ENCODE data around the gene TIGD1.

Gene TIGD1

GRCh38 chr2:232524771-232525170, 25.6 kb downstream of the TIGD1 start:
- no peak overlapping the region for H3K4me3 ChIP-seq (ENCODE audit: low read depth, low read length)

DNA sequence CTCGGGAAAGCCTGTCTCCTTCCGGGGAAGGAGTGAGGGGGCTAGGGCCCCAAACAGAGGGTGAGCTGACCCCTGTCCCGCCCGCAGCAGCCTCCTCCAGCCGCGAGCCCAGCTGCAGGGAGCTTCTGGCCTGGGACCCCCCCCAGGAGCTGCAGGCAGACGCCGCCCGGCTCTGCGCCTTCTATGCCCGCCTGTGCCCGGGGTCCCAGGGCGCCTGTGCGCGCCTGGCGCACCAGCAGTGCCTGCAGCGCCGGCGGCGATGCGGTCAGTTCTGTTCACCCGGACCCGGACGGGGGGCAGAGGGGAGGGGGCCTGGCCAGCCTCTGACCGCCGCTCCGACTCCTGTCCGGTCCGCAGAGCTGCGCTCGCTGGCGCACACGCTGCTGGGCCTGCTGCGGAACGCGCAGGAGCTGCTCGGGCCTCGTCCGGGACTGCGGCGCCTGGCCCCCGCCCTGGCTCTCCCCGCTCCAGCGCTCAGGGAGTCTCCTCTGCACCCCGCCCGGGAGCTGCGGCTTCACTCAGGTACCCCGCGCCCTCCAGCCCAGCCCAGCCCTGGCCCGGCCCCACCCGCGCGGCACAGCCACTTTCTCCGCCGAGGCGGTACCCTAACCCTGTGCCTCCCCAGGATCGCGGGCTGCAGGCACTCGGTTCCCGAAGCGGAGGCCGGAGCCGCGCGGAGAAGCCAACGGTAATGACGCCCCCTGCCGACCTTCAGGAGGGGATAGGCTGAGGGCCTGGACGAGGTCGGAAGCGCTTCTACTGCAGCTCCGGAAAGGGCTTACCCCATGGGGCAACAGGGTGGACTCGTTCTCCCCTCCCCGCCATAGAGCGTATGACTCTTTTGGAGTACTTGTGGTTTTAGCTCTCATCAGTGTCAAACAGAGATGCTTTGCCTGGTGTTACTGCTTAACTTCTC, 26.4 kb downstream of the TIGD1 start:
- H3K4me3 ChIP-seq (ENCODE audit: low read depth, low read length), result peak overlapping the region; percentile 17

DNA sequence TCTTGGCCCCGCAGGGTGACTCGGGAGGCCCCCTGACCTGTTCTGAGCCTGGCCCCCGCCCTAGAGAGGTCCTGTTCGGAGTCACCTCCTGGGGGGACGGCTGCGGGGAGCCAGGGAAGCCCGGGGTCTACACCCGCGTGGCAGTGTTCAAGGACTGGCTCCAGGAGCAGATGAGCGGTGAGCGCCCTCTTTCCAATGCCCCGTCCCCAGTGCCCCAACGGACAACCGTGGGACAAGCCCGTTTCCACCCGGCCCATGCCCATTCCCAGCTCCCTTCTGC, 27.0 kb downstream of the TIGD1 start:
- no peak overlapping the region for H3K4me3 ChIP-seq (ENCODE audit: low read depth, low read length)

DNA sequence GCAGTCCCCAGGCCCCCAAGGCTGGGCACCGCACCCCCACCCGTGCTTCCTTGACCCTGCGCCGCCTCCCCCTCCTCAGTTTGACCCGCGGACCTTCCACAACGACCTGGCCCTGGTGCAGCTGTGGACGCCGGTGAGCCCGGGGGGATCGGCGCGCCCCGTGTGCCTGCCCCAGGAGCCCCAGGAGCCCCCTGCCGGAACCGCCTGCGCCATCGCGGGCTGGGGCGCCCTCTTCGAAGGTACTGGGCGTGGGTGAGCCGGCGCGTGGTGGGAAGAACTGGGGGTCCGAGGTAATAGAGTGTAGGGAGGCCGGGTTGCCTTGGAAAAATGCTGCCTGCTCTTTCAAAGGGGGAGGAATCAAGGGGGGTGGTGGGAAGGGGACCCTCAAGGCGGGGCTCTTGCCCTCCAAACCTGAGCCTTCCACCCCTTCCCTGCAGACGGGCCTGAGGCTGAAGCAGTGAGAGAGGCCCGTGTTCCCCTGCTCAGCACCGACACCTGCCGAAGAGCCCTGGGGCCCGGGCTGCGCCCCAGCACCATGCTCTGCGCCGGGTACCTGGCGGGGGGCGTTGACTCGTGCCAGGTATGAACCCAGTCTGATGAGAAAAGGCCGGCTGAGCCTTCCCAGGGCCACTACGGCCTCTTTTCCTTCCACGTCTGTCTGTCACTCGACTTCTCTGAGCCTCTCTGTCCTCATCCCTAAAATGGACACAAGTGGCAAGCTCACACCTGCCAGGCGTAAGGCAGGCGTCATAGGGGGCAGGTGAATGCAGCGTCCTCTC, 27.5 kb downstream of the TIGD1 start:
- H3K4me3 ChIP-seq (ENCODE audit: low read depth, low read length), result no peak overlapping the region

DNA sequence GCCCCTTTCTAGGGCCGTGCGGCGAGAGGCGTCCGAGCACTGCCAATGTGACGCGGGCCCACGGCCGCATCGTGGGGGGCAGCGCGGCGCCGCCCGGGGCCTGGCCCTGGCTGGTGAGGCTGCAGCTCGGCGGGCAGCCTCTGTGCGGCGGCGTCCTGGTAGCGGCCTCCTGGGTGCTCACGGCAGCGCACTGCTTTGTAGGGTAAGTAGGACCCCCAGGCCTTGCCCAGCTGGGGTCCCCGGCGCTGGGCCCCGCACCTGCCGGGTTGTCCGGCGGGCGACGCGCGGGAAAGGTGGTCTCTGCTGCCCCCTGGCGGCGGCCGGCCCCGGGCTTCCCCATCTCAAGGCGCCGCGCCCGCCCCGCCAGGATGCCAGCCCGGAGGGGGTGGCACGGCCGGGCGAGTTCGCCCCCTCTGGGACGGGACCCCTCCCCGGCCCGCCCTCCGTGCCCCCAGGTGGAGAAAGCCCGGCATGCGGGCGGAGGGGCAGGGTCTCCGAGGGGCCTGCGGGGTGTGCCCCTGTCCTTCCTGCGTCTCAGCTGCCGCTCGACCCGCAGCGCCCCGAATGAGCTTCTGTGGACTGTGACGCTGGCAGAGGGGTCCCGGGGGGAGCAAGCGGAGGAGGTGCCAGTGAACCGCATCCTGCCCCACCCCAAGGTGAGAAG, 28.3 kb downstream of the TIGD1 start:
- no peak overlapping the region for H3K4me3 ChIP-seq (ENCODE audit: low read depth, low read length)

- no peak overlapping the region for H3K4me3 ChIP-seq (ENCODE audit: low read depth, low read length)
Measured at GRCh38 chr2:232521098-232521497, 29.3 kb downstream of the TIGD1 start.

GRCh38 chr2:232520489-232520888, 29.9 kb downstream of the TIGD1 start:
- no peak overlapping the region for H3K4me3 ChIP-seq (ENCODE audit: low read depth, low read length)

GRCh38 chr2:232519581-232520438, 30.5 kb downstream of the TIGD1 start, which contains the start of gene PRSS56:
PRSS56 (plus strand) TSS chr2:232520388; CDS start chr2:232520599, 211 bp downstream.
- H3K4me3 ChIP-seq (ENCODE audit: low read depth, low read length), result no peak within 1 kb of the TSS

DNA sequence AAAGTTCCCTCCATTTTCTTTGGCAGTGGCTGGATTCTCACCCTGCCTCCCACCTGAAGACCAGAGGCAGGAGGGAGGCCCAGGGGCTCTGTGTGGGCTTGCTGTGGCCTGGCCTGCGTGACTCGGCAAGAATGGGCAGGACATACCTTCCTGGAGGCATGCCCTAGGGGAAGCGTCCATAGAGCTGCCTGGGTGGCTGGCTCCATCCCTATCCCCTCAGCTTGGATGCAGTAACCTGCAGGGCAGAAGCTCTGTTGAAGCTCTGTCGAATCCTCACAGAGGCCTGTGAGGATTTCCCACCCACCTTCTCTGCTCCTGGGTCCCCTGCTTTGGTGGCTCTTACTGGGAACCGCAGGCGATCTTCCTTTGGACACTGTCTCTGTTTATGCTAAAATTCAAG, 31.5 kb downstream of the TIGD1 start:
- H3K4me3 ChIP-seq (ENCODE audit: low read depth, low read length), result no peak overlapping the region

- no peak overlapping the region for H3K4me3 ChIP-seq (ENCODE audit: low read depth, low read length)
Measured at GRCh38 chr2:232516551-232516950, 33.8 kb downstream of the TIGD1 start.

DNA sequence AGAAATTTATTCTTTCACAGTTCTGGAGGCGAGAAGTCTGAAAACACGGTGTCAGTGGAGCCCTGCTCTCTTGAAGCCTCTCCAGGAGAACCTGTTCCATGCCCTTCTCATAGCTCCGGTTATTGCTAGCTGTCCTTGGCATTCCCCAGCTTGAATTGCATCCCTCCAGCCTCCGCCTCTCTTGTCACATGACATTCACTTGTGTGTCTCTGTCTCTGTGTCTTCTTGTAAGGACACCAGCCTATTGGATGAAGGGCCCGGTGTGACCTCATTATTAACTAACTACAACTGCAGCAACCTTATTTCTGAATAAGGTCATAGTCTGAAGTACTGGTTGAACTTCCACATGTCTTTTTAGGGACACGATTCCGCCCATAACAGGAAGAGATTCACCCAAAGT, 34.7 kb downstream of the TIGD1 start:
- H3K4me3 ChIP-seq (ENCODE audit: low read depth, low read length), result no peak overlapping the region

GRCh38 chr2:232513353-232513752, 37.0 kb downstream of the TIGD1 start:
- H3K4me3 ChIP-seq (ENCODE audit: low read depth, low read length), result no peak overlapping the region

DNA sequence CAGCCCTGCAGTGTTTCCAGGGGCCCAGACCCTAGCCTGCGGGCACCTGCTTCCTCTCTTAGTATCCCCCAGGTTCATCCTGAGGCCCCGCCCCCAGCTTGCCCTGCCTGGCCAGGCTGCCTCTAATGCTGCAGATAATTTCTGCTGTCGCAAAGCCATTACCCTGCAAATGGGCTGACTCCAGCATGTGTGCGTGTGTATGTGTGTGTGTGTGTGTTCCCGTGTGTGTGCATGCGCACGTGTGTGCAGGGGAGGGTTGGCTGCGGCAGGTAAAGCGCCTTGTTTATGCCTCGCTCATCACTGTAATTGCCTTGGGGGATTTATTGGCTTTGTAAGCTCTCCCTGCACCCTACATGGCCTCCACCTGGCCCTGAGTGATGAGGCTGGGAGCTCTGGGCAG, 37.8 kb downstream of the TIGD1 start:
- no peak overlapping the region for H3K4me3 ChIP-seq (ENCODE audit: low read depth, low read length)

GRCh38 chr2:232511336-232511890, 38.9 kb downstream of the TIGD1 start:
- no peak overlapping the region for H3K4me3 ChIP-seq (ENCODE audit: low read depth, low read length)

DNA sequence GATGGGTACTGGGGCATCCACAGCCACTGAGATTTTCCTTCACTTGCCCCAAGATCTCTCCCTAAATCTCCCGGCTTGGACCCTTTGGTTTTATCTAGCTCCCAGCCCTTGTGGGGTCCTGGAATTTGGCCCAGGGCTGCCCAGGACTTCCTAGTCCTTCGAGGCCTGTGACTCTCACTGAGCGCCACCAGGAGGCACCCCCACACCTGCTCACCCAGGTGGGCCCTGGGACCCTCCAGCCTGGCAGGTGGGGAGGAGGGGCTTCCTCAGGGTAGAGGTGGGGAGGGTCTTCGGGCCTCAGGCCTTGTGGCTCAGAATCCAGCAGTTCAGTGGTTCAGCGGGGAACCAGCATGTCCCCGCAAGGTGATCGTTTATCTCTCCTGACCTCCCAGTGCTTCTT, 42.1 kb downstream of the TIGD1 start:
- no peak overlapping the region for H3K4me3 ChIP-seq (ENCODE audit: low read depth, low read length)

DNA sequence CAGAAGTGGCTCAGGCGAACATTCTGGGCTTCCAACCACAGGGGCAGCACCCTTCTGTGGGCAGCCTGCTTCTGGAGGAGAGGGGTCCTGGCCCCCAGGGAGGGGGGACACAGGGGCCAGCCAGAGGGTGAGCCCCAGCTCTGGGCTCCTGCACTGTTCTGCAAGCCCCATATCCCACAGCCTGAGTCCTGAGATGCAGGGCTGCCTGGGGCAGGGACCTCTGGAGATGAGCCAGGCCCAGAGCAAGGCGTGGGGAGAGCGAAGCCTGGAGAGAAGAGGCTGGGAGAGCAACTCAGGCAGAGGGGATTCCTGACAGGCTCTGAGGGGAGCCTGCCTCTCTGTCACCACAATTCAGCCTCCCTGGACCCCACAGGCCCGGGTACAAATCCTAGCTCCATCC, 43.6 kb downstream of the TIGD1 start:
- H3K4me3 ChIP-seq (ENCODE audit: low read depth, low read length), result no peak overlapping the region

- no peak overlapping the region for H3K4me3 ChIP-seq (ENCODE audit: low read depth, low read length)
Measured at GRCh38 chr2:232505856-232506255, 44.5 kb downstream of the TIGD1 start.

- H3K4me3 ChIP-seq (ENCODE audit: low read depth, low read length), result no peak overlapping the region
Measured at GRCh38 chr2:232504438-232504837, 45.9 kb downstream of the TIGD1 start.

DNA sequence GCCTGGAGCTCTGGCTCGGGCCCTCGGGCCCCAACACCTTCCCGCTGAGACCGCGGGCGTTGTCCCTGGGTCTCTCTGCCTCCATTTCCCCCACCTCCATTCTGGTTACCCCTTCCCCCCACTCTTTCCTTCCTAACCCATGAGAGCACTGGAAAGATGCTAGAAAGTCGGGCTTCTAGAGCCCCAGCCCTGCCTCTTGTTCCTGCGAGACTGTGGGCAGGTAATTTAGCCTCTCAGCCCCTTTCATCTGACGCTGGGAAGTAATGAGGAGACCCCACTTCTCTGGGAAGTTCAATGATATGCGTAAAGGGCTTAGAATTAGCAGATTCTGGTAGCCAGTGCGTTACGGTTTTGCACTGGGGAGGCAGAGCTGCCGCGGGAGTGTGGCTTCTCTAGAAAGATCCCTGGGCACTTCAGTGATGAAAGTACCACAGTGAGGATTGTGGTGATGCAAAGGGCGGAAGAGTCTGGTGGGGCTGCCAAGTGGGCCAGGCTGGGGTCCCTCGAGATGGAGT, 46.5 kb downstream of the TIGD1 start:
- H3K4me3 ChIP-seq (ENCODE audit: low read depth, low read length), result peak overlapping the region; percentile 45
